G401.6 (cell line): ENCODE data around the gene TOP1.
"Not testable (repeated sequence)": the region's sequence is repeated elsewhere in the genome, so short reads cannot be mapped to it uniquely, and the experiment has no call there.

Source experiments
- FAIRE-seq: peaks from 2 replicates; lab custom pipeline; 2012; peaks lifted over from hg19 to GRCh38; lab: Jason Lieb, UNC

Gene TOP1

GRCh38 chr20:41132388-41132775, 103.8 kb downstream of the TOP1 start:
- not testable (repeated sequence) for FAIRE-seq

GRCh38 chr20:41133709-41134361, 105.2 kb downstream of the TOP1 start:
- FAIRE-seq, result no peak

- no peak for FAIRE-seq
These were observed 106.0 kb downstream of the TOP1 start for GRCh38 chr20:41134362-41135186.

- FAIRE-seq, result no peak
These were observed 106.7 kb downstream of the TOP1 start for GRCh38 chr20:41135187-41135887.

- no peak for FAIRE-seq
These were observed 107.5 kb downstream of the TOP1 start for GRCh38 chr20:41135888-41136679.

GRCh38 chr20:41136680-41137613, 108.3 kb downstream of the TOP1 start, which contains the start of gene PLCG1:
PLCG1 (plus strand) TSS chr20:41137543; CDS start chr20:41137642, 99 bp downstream.
- FAIRE-seq, result no peak

GRCh38 chr20:41137614-41138474, 109.2 kb downstream of the TOP1 start:
- FAIRE-seq, result no peak

- no peak for FAIRE-seq
These were observed 110.0 kb downstream of the TOP1 start for GRCh38 chr20:41138475-41139226.

- FAIRE-seq, result no peak
These were observed 110.8 kb downstream of the TOP1 start for GRCh38 chr20:41139227-41140093.

GRCh38 chr20:41140226-41141133, 111.9 kb downstream of the TOP1 start:
- FAIRE-seq, result no peak

- FAIRE-seq, result no peak
These were observed 112.7 kb downstream of the TOP1 start for GRCh38 chr20:41141153-41141815.

GRCh38 chr20:41142245-41142644, 113.6 kb downstream of the TOP1 start:
- FAIRE-seq, result no peak

- FAIRE-seq, result no peak
These were observed 114.3 kb downstream of the TOP1 start for GRCh38 chr20:41142919-41143318.

GRCh38 chr20:41143354-41143753, 114.7 kb downstream of the TOP1 start:
- no peak for FAIRE-seq

GRCh38 chr20:41145317-41145716, 116.7 kb downstream of the TOP1 start:
- no peak for FAIRE-seq

GRCh38 chr20:41145821-41146620, 117.4 kb downstream of the TOP1 start:
- FAIRE-seq, result no peak
